IMR-90 (cell line): ENCODE data around the gene HRAS. TPM values are rescaled to one million over a fixed set of nuclear protein-coding genes. Genes with fewer than 3 reads are reported as not detected.

Source experiments
- ATAC-seq: fragments of 200-7000 bp; cut with Tn5 transposase; 2 replicates; pipeline ENCODE4 v1.9.1; 2020; ENCODE audit warnings: low read depth, mild to moderate bottlenecking, moderate library complexity
- BruUV-seq: library from RNA; stranded (reverse); fragments of 400-500 nt; replicated peaks from 2 replicates; lab custom pipeline; 2021; lab: Mats Ljungman, UMichigan
- CTCF ChIA-PET: fragments of 300-600 bp; formaldehyde crosslinking; extraction: SDS; loops from one replicate; lab custom pipeline; 2021; ENCODE audit warnings: antibody characterized with exemption; lab: Yijun Ruan, JAX
- POLR2A ChIA-PET: fragments of 300-600 bp; sonication (Branson Sonifier 250); formaldehyde crosslinking; loops from one replicate; lab custom pipeline; 2022; ENCODE audit warnings: antibody characterized with exemption; ENCODE audit not compliant: unreplicated experiment; lab: Charles Lee
- DNase-seq: peaks from one replicate; pipeline ENCODE4 v3.0.0; 2013
- H2AFZ ChIP-seq: replicated peaks from 2 replicates; pipeline ENCODE3; 2013; ENCODE audit warnings: low read length, mild to moderate bottlenecking; ENCODE audit not compliant: poor library complexity
- H2AK5ac ChIP-seq: 2 replicates; pipeline ENCODE4 v1.6.1; 2013; ENCODE audit warnings: low read depth, low read length, inconsistent platforms
- H2AK9ac ChIP-seq: replicated peaks from 2 replicates; pipeline ENCODE3; 2013; ENCODE audit warnings: mild to moderate bottlenecking, low read depth, low read length, moderate library complexity; ENCODE audit not compliant: poor library complexity
- H2BK120ac ChIP-seq: 2 replicates; pipeline ENCODE4 v1.6.1; 2013; ENCODE audit warnings: low read depth, low read length, inconsistent platforms
- H2BK15ac ChIP-seq: 3 replicates; pipeline ENCODE4 v1.6.1; 2013; ENCODE audit warnings: low read depth, low read length, inconsistent platforms
- H2BK20ac ChIP-seq: 2 replicates; pipeline ENCODE4 v1.6.1; 2013; ENCODE audit warnings: low read depth, mild to moderate bottlenecking, inconsistent platforms, low read length, moderate library complexity
- H2BK5ac ChIP-seq: 2 replicates; pipeline ENCODE4 v1.6.1; 2013; ENCODE audit warnings: mild to moderate bottlenecking, low read depth, low read length, inconsistent platforms; ENCODE audit not compliant: poor library complexity, severe bottlenecking
- H3K14ac ChIP-seq: replicated peaks from 2 replicates; pipeline ENCODE4 v1.6.1; 2013; ENCODE audit warnings: low read depth, low read length, inconsistent platforms
- H3K18ac ChIP-seq: 2 replicates; pipeline ENCODE4 v1.6.1; 2013; ENCODE audit warnings: low read depth, low read length, control low read depth
- H3K23ac ChIP-seq: 2 replicates; pipeline ENCODE4 v1.6.1; 2013; ENCODE audit warnings: low read depth, low read length, inconsistent platforms
- H3K27ac ChIP-seq: 2 replicates; pipeline ENCODE4 v1.5.1; 2013; ENCODE audit warnings: mild to moderate bottlenecking, control low read depth, low read length; ENCODE audit not compliant: insufficient read depth
- H3K27me3 ChIP-seq: 2 replicates; pipeline ENCODE4 v1.6.1; 2013; ENCODE audit warnings: low read length; ENCODE audit not compliant: control insufficient read depth, insufficient read depth
- H3K36me3 ChIP-seq: 2 replicates; pipeline ENCODE4 v1.6.1; 2013; ENCODE audit warnings: low read length, mixed read lengths; ENCODE audit not compliant: control insufficient read depth, insufficient read depth
- H3K4ac ChIP-seq: 2 replicates; pipeline ENCODE4 v1.6.1; 2013; ENCODE audit warnings: low read depth, low read length, inconsistent platforms
- H3K4me1 ChIP-seq: 2 replicates; pipeline ENCODE4 v1.6.1; 2013; ENCODE audit warnings: low read length, mixed read lengths; ENCODE audit not compliant: control insufficient read depth, insufficient read depth
- H3K4me2 ChIP-seq: 2 replicates; pipeline ENCODE4 v1.6.1; 2013; ENCODE audit warnings: low read depth, mild to moderate bottlenecking, control low read depth, low read length, moderate library complexity
- H3K4me3 ChIP-seq: 2 replicates; pipeline ENCODE4 v1.5.1; 2013; ENCODE audit warnings: low read depth, mild to moderate bottlenecking, control low read depth, low read length, moderate library complexity; ENCODE audit not compliant: insufficient read depth
- H3K56ac ChIP-seq: 2 replicates; pipeline ENCODE4 v1.6.1; 2013; ENCODE audit warnings: low read length, inconsistent platforms; ENCODE audit not compliant: insufficient read depth; ENCODE audit errors: extremely low read depth
- H3K79me1 ChIP-seq, 2 experiments: 2 replicates each; pipeline ENCODE4 v1.6.1; 2013; ENCODE audit warnings: low read length in 2 of 2, inconsistent platforms in 1 of 2, low read depth in 1 of 2
- H3K9ac ChIP-seq: 2 replicates; pipeline ENCODE4 v1.6.1; 2013; ENCODE audit warnings: low read depth, low read length, control low read depth
- H3K9me1 ChIP-seq: 2 replicates; pipeline ENCODE4 v1.6.1; 2013; ENCODE audit warnings: low read length, inconsistent platforms; ENCODE audit not compliant: insufficient read depth
- H3K9me3 ChIP-seq: 2 replicates; pipeline ENCODE4 v1.6.1; 2013; ENCODE audit warnings: low read length; ENCODE audit not compliant: control insufficient read depth, insufficient read depth
- H4K20me1 ChIP-seq: 2 replicates; pipeline ENCODE4 v1.6.1; 2013; ENCODE audit warnings: low read length, inconsistent platforms; ENCODE audit not compliant: insufficient read depth
- H4K5ac ChIP-seq: 2 replicates; pipeline ENCODE4 v1.6.1; 2013; ENCODE audit warnings: mild to moderate bottlenecking, low read depth, low read length, control low read depth
- H4K8ac ChIP-seq, 2 experiments: 2 replicates each; pipeline ENCODE4 v1.6.1; 2013; ENCODE audit warnings: low read depth in 2 of 2, low read length in 2 of 2, control low read depth in 1 of 2, inconsistent platforms in 1 of 2
- H4K91ac ChIP-seq: 2 replicates; pipeline ENCODE4 v1.6.1; 2013; ENCODE audit warnings: low read depth, low read length, inconsistent platforms; ENCODE audit not compliant: insufficient read depth
- BHLHE40 ChIP-seq: fragments of 150-350 bp; IDR thresholded peaks from 2 replicates; pipeline ENCODE4 v1.6.1; 2016; ENCODE audit warnings: mild to moderate bottlenecking, low read depth, low read length
- CHD1 ChIP-seq: IDR thresholded peaks from 2 replicates; pipeline ENCODE4 v1.6.1; 2012; ENCODE audit warnings: low read depth, low read length, improper control_type of control experiment
- CTCF ChIP-seq: conservative IDR thresholded peaks from 2 replicates; pipeline ENCODE4 v1.5.1; 2012; ENCODE audit warnings: mild to moderate bottlenecking, low read depth, low read length, improper control_type of control experiment
- ELK1 ChIP-seq: fragments of 150-350 bp; IDR thresholded peaks from 2 replicates; pipeline ENCODE4 v1.6.1; 2016; ENCODE audit warnings: low read depth, mild to moderate bottlenecking, low read length, moderate library complexity, borderline replicate concordance
- FOS ChIP-seq: fragments of 150-350 bp; IDR thresholded peaks from 2 replicates; pipeline ENCODE4 v1.6.1; 2016; ENCODE audit warnings: low read depth, low read length
- MAFK ChIP-seq: IDR thresholded peaks from 2 replicates; pipeline ENCODE4 v1.6.1; 2012; ENCODE audit warnings: low read depth, low read length, improper control_type of control experiment
- MAZ ChIP-seq: IDR thresholded peaks from 2 replicates; pipeline ENCODE4 v1.6.1; 2012; ENCODE audit warnings: low read depth, mild to moderate bottlenecking, low read length, improper control_type of control experiment, moderate library complexity, borderline replicate concordance
- MXI1 ChIP-seq: IDR thresholded peaks from 2 replicates; pipeline ENCODE4 v1.6.1; 2012; ENCODE audit warnings: low read depth, mild to moderate bottlenecking, low read length, moderate library complexity, borderline replicate concordance
- NFE2L2 ChIP-seq: fragments of 150-350 bp; IDR thresholded peaks from 2 replicates; pipeline ENCODE4 v1.6.1; 2016; ENCODE audit warnings: low read depth, mild to moderate bottlenecking, low read length
- POLR2A ChIP-seq: IDR thresholded peaks from 2 replicates; pipeline ENCODE4 v1.6.1; 2012; ENCODE audit warnings: mild to moderate bottlenecking, low read depth, low read length
- RAD21 ChIP-seq: IDR thresholded peaks from 2 replicates; pipeline ENCODE4 v1.6.1; 2012; ENCODE audit warnings: low read length, improper control_type of control experiment
- RCOR1 ChIP-seq: IDR thresholded peaks from 2 replicates; pipeline ENCODE4 v1.6.1; 2012; ENCODE audit warnings: mild to moderate bottlenecking, low read length, improper control_type of control experiment; ENCODE audit not compliant: insufficient replicate concordance
- RFX5 ChIP-seq: IDR thresholded peaks from 2 replicates; pipeline ENCODE4 v1.8.0; 2012; ENCODE audit warnings: low read depth, mild to moderate bottlenecking, low read length, moderate library complexity
- USF2 ChIP-seq: fragments of 150-350 bp; IDR thresholded peaks from 2 replicates; pipeline ENCODE4 v1.6.1; 2017; ENCODE audit warnings: mild to moderate bottlenecking, antibody characterized with exemption, low read length, low read depth
- WGBS, 2 experiments: methylation state at CpG; one replicate each; pipeline versions ENCODE4 v1.1.5 to v1.1.7; 2013; ENCODE audit warnings: missing lambda C conversion rate in 2 of 2; ENCODE audit not compliant: insufficient read length in 1 of 2; ENCODE audit errors: extremely low coverage in 2 of 2; 5-methylcytosine and 5-hydroxymethylcytosine counted together
- dilution Hi-C: fragments of 300-500 bp; cut with HindIII; formaldehyde crosslinking; loops from one replicate; pipeline ENCODE4 v1.14.3; 2018; ENCODE audit warnings: low sequenced_read_pairs; ENCODE audit not compliant: unreplicated experiment
- in situ Hi-C: fragments of 300-500 bp; cut with MboI; formaldehyde crosslinking; loops from 3 replicates; pipeline ENCODE4 v1.14.3; 2019; ENCODE audit warnings: low sequenced_read_pairs, inconsistent platforms, mixed read lengths
- intact Hi-C: fragments of 100-400 bp; cut with micrococcal nuclease; formaldehyde crosslinking; loops from 2 replicates; pipeline ENCODE4 v1.10.0; 2022
- polyA plus RNA-seq, 3 experiments: library from polyadenylated mRNA; depleted of rRNA; stranded (reverse); fragments of >200 nt; gene quantifications; 2 replicates each; pipeline ENCODE4 v1.2.3, GENCODE V29; 2012; ENCODE audit warnings: low replicate concordance in 1 of 3
- total RNA-seq: library from RNA; depleted of rRNA; stranded (reverse); fragments of >200 nt; gene quantifications from 2 replicates; pipeline ENCODE4 v1.2.3, GENCODE V29; 2012

HRAS gene
- total and polyA plus RNA-seq, 2 of the 4 experiments (the other 2 are of a cell fraction), result 108 to 123 TPM

GRCh38 chr11:506238-506994, 29.0 kb downstream of the HRAS start:
- intact Hi-C loops, result loop anchor here (2.0 kb wide), 1 partner anchor 56 kb away; the partner anchor contains the start of gene PTDSS2
- H3K36me3 ChIP-seq, result peaks cover 10% of the 10 kb centered on the region; the same call in 1 of the 2 replicates
- H4K91ac ChIP-seq, result peak overlapping the region; percentile 99
- peak overlapping the region; percentile 97 for H2AK5ac ChIP-seq
- peak overlapping the region; percentile 100 for H2BK5ac ChIP-seq
- dilution Hi-C loops, result no loop called here
- peak overlapping the region; percentile 51; the same call in 1 of the 3 replicates for H2BK15ac ChIP-seq
- in situ Hi-C loops, result no loop called here
- peak overlapping the region; percentile 100 for H3K4ac ChIP-seq
- DNase-seq (peak; percentile 98), ATAC-seq (peak; percentile 77)
- H3K9me1 ChIP-seq, result peaks cover 5% of the 10 kb centered on the region
- H3K4me3 ChIP-seq, result peak overlapping the region; percentile 97
- POLR2A ChIA-PET, result no interaction called here
- peak overlapping the region; percentile 87 for H2BK120ac ChIP-seq
- CTCF ChIA-PET, result interaction anchor here (1.0 kb wide), 1 partner anchor 13 kb away, joined by 3 read pairs; no protein-coding TSS in a partner anchor
- peak overlapping the region; percentile 99 for H3K27ac ChIP-seq
- H3K27me3 ChIP-seq, result no peaks in the 10 kb centered on the region
- H3K14ac ChIP-seq, result peak overlapping the region; percentile 100
- H4K20me1 ChIP-seq, result peaks cover 8% of the 10 kb centered on the region
- peak overlapping the region; percentile 100 for H2AK9ac ChIP-seq
- H3K18ac ChIP-seq, result peak overlapping the region; percentile 26; the same call in 1 of the 2 replicates
- H4K5ac ChIP-seq, result peak overlapping the region; percentile 65
- peak overlapping the region; percentile 98 for H3K56ac ChIP-seq
- H3K79me1 ChIP-seq, result peaks cover 24 to 70% of the 10 kb centered on the region in 2 experiments
- H4K8ac ChIP-seq, result peak overlapping the region; percentile 87 to 99
- peak overlapping the region; percentile 98 for H3K9ac ChIP-seq
- no TSS peak for BruUV-seq
- peak overlapping the region; percentile 59; the same call in 1 of the 2 replicates for H2BK20ac ChIP-seq
- WGBS, 2 experiments, result 0% methylated on average over 25 of the region's 71 CpGs; no CpG with 5 or more reads in 1 of the 2 experiments
- H3K23ac ChIP-seq, result peak overlapping the region; percentile 99
- peak overlapping the region; percentile 87 for H3K4me2 ChIP-seq
- no peaks in the 10 kb centered on the region for H3K9me3 ChIP-seq
- peak overlapping the region; percentile 100 for H2AFZ ChIP-seq
- H3K4me1 ChIP-seq, result peaks cover 12% of the 10 kb centered on the region
- TF ChIP-seq USF2 (peak; percentile 96), CTCF (no peak; the same call in 1 of the 2 replicates), RAD21 (no peak), CHD1 (peak; percentile 46), MAFK (no peak), RCOR1 (no peak), RFX5 (no peak), POLR2A (peak; percentile 91), MAZ (peak; percentile 81; the same call in 1 of the 2 replicates), NFE2L2 (no peak), BHLHE40 (peak; percentile 82), FOS (no peak), ELK1 (peak; percentile 54), MXI1 (peak; percentile 83)
